ENCODE measurements around the gene GPD1L. TPM values are rescaled to one million over a fixed set of nuclear protein-coding genes. Genes with fewer than 3 reads are reported as not detected.

The GPD1L gene
- total RNA-seq, 4 donors from 2014 or later: 80.8 to 168 (median 91.3) TPM

DNA sequence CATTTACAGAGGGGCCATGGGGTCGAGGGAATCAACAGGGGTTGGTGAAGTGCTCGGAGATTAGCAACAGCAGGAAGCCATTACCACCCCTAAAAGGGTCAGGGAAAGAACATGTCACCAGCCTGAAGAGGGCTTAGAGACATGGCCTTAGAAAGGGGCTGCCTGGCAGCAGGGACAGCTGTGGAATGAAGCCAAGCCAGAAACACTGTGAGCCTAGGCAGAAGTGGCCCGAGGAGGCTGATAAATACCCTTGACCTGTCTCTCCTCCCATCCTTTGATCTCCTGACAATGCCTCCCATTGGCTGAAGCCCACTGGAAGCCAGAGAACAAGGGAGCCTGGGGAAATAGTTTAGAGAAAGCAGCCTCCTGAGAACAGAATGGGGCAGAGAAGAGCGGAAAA lies 31.4 kb downstream of the GPD1L start:
- Histone ChIP-seq H3K4me3 (no peak overlapping the region), H3K4me1 (peaks cover 8 to 13% of the 10 kb centered on the region in 2 donors), H3K27ac (peak overlapping the region in 1 of 4 donors; percentile 20), H3K9me3 (no peaks in the 10 kb centered on the region), H3K36me3 (peaks cover 0 to 5% of the 10 kb centered on the region in 2 donors), H3K27me3 (no peaks in the 10 kb centered on the region)
- DNase-seq (no peak), ATAC-seq (no peak)
- in situ Hi-C loops (cut with MboI; ENCODE audit: low sequenced_read_pairs in 4 of 4) (no loop called here), intact Hi-C loops (cut with DNase I; ENCODE audit: low total_unique reads) (no loop called here)
- TF ChIP-seq, protein P1, sequence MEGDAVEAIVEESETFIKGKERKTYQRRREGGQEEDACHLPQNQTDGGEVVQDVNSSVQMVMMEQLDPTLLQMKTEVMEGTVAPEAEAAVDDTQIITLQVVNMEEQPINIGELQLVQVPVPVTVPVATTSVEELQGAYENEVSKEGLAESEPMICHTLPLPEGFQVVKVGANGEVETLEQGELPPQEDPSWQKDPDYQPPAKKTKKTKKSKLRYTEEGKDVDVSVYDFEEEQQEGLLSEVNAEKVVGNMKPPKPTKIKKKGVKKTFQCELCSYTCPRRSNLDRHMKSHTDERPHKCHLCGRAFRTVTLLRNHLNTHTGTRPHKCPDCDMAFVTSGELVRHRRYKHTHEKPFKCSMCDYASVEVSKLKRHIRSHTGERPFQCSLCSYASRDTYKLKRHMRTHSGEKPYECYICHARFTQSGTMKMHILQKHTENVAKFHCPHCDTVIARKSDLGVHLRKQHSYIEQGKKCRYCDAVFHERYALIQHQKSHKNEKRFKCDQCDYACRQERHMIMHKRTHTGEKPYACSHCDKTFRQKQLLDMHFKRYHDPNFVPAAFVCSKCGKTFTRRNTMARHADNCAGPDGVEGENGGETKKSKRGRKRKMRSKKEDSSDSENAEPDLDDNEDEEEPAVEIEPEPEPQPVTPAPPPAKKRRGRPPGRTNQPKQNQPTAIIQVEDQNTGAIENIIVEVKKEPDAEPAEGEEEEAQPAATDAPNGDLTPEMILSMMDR (IDR thresholded peaks at IDR 0.05 in 4 of 5, conservative IDR thresholded peaks at IDR 0.05 in 1 of 5): no peak
- TF ChIP-seq POLR2A (IDR thresholded peaks at IDR 0.05): no peak

DNA sequence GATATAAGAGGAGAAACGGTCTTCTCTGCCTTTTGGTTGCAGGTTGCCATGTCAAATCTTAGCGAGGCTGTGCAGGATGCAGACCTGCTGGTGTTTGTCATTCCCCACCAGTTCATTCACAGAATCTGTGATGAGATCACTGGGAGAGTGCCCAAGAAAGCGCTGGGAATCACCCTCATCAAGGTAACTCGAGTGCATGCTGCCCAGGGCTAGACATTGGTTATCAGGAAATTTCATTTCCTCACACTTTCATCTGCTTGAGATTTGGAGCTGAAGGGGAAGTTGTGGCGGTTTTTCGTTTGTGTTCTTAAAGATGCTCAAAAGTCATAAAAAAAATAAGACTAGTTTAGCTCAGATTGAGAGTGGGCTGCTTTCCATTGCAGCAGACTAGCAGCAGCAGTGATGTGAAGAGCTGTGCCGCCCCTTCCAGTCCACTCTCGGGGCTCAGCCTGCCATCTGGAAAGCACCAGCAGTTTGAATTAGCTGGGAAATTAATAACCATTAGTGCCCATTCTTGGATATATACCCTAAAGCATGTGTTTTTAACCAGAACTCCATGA lies 32.2 kb downstream of the GPD1L start:
- TF ChIP-seq POLR2A (IDR thresholded peaks at IDR 0.05): no peak
- TF ChIP-seq, protein P1 (IDR thresholded peaks at IDR 0.05 in 4 of 5, conservative IDR thresholded peaks at IDR 0.05 in 1 of 5): no peak
- DNase-seq (no peak), ATAC-seq (no peak)
- Histone ChIP-seq H3K9me3 (no peaks in the 10 kb centered on the region), H3K36me3 (peaks cover 0 to 5% of the 10 kb centered on the region in 2 donors), H3K27ac (no peak overlapping the region), H3K4me1 (peaks cover under 1 to 7% of the 10 kb centered on the region in 2 donors), H3K27me3 (no peaks in the 10 kb centered on the region), H3K4me3 (no peak overlapping the region)
- in situ Hi-C loops (cut with MboI; ENCODE audit: low sequenced_read_pairs in 4 of 4) (no loop called here), intact Hi-C loops (cut with DNase I; ENCODE audit: low total_unique reads) (no loop called here)

DNA sequence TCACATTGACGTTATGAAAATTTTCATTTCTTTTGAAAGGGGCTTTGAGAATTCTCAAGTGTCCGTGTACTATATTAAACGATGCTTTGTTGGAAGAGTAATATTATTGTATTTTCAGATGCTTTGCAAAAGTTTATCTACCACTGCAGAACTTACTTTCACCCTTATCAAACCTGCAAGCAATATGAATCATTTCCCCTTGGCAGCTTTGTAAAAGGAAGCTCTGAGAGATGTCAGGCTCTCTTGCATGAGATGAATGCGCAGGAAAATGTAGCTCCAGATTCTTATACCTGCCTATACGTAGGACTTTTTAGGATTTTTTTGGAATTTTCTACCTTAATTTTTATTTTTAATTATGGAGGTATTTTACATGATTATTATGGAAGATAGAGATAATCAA lies 34.5 kb downstream of the GPD1L start:
- Histone ChIP-seq H3K9me3 (no peaks in the 10 kb centered on the region), H3K27ac (no peak overlapping the region), H3K36me3 (peaks cover 0 to 5% of the 10 kb centered on the region in 2 donors), H3K4me3 (no peak overlapping the region), H3K27me3 (no peaks in the 10 kb centered on the region), H3K4me1 (no peaks in the 10 kb centered on the region)
- in situ Hi-C loops (cut with MboI; ENCODE audit: low sequenced_read_pairs in 4 of 4): loop anchor here (5.0 kb wide), 2 partner anchors 119 to 124 kb away; no protein-coding TSS in a partner anchor
- DNase-seq (no peak), ATAC-seq (no peak)
- intact Hi-C loops (cut with DNase I; ENCODE audit: low total_unique reads): loop anchor here (5.0 kb wide), 1 partner anchor 104 kb away; no protein-coding TSS in a partner anchor
- TF ChIP-seq, protein P1 (IDR thresholded peaks at IDR 0.05 in 4 of 5, conservative IDR thresholded peaks at IDR 0.05 in 1 of 5): no peak
- TF ChIP-seq POLR2A (IDR thresholded peaks at IDR 0.05): no peak

DNA sequence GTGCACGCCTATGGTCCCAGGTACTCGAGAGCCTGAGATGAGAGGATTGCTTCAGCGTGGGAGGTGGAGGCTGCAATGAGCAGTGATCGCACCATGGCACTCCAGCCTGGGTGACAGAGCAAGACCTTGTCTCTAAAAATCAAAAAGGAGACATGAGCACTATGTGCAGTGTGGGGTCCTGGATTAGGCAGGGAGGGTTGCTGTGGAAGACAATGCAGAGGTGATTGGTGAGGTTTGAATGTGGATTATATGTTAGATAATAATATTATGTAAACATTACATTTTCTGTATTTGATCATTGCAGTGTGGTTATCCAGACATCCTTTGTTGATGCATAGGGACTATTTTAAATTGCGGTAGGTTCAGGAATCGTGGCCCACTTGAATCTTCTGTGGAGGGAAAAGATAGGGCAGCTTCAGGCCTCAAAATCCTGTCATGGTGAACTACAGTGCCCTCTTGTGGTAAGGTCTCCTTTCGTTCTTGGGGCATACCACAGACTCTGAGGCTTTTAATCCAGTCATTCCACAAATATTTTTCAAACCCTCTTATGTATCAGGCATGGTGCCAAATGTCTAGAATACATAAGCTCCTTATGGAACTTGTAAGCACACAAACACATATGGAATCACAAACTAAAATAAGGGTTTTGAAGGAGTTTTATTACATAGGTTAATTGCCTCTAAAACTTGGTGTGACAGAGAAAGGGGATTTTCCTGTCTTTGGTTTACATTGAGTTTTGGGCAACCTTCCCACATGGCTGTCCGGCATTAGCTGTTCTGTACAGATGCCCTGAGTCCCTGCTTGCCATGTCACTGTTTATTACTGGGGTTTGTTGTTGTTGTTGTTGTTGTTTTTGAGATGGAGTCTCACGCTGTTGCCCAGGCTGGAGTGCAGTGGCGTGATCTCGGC lies 37.7 kb downstream of the GPD1L start:
- Histone ChIP-seq H3K27me3 (no peaks in the 10 kb centered on the region), H3K27ac (peak overlapping the region in 1 of 4 donors; percentile 17), H3K9me3 (no peaks in the 10 kb centered on the region), H3K4me3 (no peak overlapping the region), H3K36me3 (peaks cover 0 to 19% of the 10 kb centered on the region in 2 donors), H3K4me1 (peaks cover 0 to 6% of the 10 kb centered on the region in 2 donors)
- in situ Hi-C loops (cut with MboI; ENCODE audit: low sequenced_read_pairs in 4 of 4): loop anchor here (5.0 kb wide), 2 partner anchors 122 to 127 kb away; no protein-coding TSS in a partner anchor
- ATAC-seq: peak; percentile 86 to 87
- DNase-seq: peak; percentile 33 to 34
- TF ChIP-seq, protein P1 (IDR thresholded peaks at IDR 0.05 in 4 of 5, conservative IDR thresholded peaks at IDR 0.05 in 1 of 5): peak; percentile 81 to 88 (median 85)
- TF ChIP-seq POLR2A (IDR thresholded peaks at IDR 0.05): no peak
- intact Hi-C loops (cut with DNase I; ENCODE audit: low total_unique reads): loop anchor here (1.0 to 5.0 kb wide), 2 partner anchors 107 to 125 kb away; no protein-coding TSS in a partner anchor

Measured in gastrocnemius medialis (tissue), 4 donors.